ENCODE measurements around the gene FBXO2.
"Not testable (repeated sequence)": the region's sequence is repeated elsewhere in the genome, so short reads cannot be mapped to it uniquely, and the experiment has no call there.

FBXO2 gene

GRCh38 chr1:11623702-11624101 is 30.5 kb downstream of the FBXO2 start:
- no peak for DNase-seq

DNA sequence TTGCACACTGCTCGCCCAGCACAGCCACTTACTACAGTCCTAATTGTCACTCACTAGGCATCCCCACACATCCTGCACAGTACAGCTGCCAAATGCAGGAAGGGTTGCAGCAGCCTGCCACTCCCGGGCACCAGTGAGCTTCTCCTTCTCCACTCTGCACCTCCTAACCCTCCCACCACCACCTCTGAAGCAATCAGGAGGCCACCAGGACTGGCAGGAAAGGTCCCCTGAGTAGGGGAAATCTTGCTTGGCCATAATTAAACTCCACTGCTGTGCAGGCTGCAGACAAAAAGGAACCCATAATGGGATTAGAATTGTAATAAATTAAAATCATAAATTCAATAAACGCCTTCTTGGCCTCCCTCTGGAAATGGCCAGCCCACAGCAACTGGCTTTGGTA is 31.8 kb downstream of the FBXO2 start:
- no peak for DNase-seq

DNA sequence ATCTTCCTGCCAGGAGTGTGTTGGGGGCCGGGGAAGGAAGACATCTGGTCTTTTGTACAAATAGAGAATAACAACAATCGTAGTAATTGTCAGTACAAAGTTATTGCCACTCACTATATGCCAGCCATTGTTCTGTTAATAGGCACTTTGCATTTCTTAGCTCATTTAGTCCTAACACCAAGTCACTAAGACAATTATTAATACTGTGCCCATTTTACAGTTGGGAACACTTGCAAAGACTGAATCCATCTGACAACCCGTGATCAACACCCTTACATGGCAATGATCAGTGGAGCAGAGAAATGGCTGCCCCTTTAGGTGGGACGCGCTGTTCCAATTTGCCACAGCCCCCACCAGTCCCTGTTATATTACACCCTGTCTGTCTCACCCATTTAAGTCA is 33.3 kb downstream of the FBXO2 start:
- no peak for DNase-seq

DNA sequence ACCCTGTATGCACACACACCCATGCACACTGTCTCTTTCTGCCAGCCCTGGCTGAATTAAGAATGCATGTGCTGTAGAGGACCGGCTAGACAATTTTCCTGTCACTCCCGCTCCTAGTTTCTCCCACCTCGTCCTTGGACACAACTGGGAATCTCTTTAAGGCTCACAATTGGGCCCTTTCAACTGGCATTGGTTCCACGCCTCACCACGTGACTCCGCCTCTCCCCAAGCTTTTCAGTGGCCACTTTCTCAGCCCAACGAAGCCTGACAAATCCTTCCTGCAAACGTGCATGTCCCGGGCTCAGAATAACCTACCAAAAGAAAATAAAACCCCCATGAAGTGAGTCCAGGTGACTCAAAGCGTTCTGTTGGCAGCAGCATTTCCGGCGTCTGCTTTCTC is 33.8 kb downstream of the FBXO2 start:
- DNase-seq, result no peak

- DNase-seq, result no peak
Measured at GRCh38 chr1:11617741-11618140, 36.5 kb downstream of the FBXO2 start.

DNA sequence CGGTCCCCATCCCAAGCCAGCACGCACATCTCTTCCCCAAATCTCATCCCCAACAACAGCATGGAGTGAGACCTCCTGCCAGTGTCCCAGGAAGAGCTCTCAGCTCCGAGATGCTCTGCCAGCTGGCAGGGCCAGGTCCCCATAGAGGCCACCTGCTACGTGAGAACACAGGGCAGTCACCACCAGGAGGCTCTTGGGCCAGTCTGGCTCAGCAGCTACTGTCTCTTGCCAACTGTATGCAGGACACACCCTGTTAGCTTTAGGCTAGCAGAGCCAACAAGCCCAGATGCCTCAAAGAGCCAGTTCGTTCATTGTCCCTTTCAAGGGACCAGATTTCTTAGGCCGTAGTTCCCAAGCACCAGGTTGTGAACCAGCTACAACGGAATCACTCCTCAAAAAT is 36.9 kb downstream of the FBXO2 start:
- peak; percentile 26 for DNase-seq

DNA sequence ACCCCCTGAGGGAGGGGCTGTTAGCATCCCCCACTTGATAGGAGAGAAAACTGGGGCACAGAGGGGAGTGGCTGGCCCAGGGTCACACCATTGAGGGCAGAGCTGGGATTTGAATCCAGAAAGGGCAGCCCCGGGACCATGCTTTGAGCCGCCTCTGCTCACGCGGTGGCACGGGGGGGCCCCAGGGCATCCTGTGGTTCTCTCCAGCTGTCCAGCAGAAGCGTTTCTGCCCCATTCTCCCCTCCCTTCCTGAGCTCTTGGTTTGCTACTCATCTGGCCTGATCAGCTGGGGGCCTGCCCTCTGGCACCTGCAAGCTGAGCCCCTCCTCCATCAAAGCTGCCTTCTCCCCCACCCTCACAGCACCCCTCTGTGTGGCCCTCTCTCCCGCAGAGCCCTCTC is 37.5 kb downstream of the FBXO2 start:
- no peak for DNase-seq

- no peak for DNase-seq
Measured at GRCh38 chr1:11615090-11615489, 39.1 kb downstream of the FBXO2 start.

GRCh38 chr1:11613347-11613746 is 40.9 kb downstream of the FBXO2 start:
- no peak for DNase-seq

- no peak for DNase-seq
Measured at GRCh38 chr1:11611638-11612327, 42.4 kb downstream of the FBXO2 start.

DNA sequence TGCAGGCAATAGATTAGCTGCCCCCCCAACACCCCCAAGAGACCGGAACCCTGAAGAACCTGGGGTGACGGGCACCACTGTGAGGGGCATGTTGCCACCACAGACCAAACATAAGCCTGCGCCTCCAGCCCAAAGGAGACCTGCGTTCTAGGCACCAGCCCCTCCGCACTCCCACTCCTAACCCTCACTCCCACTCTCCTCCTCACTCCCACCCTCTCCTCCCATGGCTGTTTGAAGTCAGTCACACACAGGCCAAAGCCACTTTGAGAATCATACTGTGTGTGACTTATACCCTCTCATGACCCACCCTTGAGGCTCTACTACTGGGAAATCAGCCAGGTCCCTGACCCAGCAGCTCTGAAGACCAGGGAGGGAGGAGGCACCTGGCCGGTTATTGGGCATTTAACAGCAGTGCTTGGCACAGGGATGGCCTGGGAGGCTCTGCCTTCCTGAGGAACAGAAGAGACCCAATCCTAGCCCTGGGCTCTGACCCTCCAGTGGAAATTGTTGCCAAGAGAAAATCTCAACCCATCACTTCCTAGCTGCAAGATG is 43.5 kb downstream of the FBXO2 start:
- no peak for DNase-seq

GRCh38 chr1:11609378-11609777 is 44.9 kb downstream of the FBXO2 start:
- DNase-seq, result not testable (repeated sequence)

DNA sequence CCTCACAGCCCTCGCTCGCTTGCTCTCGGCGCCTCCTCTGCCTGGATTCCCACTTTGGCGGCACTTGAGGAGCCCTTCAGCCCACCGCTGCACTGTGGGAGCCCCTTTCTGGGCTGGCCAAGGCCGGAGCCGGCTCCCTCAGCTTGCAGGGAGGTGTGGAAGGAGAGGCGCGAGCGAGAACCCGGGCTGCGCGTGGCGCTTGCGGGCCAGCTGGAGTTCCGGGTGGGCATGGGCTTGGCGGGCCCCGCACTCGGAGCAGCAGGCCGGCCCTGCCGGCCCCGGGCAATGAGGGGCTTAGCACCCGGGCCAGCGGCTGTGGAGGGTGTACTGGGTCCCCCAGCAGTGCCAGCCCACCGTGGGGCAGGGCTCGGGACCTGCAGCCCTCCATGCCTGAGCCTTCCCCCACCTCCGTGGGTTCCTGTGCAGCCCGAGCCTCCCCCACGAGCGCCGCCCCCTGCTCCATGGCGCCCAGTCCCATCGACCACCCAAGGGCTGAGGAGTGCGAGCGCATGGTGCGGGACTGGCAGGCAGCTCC is 45.6 kb downstream of the FBXO2 start:
- not testable (repeated sequence) for DNase-seq

DNA sequence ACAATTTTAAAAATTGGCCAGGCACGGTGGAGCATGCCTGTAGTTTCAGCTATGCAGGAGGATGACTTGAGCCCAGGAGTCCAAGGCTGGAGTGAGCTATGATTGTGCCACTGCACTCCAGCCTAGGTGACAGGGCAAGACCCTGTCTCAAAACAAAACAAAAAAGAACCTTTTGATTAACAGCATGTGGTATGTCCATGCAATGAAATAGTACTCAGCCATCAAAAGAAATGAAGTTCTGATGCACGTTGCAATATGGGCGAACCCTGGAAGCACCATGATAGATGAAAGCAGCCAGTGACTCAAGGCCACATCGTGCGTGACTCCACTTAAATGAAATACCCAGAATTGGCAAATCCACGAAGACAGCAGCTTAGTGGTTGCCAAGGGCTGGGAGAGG is 47.5 kb downstream of the FBXO2 start:
- DNase-seq, result no peak

- no peak for DNase-seq
Measured at GRCh38 chr1:11602981-11603380, 51.2 kb downstream of the FBXO2 start.

- DNase-seq, result peak; percentile 69
Measured at GRCh38 chr1:11602424-11602823, 51.8 kb downstream of the FBXO2 start.

DNA sequence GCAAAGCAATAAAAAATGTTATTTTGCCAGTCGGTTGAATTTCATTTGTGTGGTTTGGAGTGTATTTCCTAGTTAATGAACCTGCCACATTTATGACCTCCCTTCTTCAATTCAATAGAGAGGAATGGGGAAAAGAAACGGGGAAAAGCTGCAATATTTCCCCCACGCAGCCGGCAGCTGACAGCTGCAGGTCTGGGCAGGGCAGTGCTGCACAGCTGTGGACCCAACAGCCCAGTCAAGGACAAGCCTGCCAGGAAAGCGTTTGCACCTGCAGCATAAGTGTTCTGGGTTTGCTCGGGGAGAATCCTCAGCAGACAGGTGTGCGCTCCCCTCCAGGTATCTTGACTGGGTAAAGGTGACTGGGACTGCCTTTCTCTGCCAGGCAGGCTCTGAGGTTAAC is 53.4 kb downstream of the FBXO2 start:
- DNase-seq, result no peak

DNA sequence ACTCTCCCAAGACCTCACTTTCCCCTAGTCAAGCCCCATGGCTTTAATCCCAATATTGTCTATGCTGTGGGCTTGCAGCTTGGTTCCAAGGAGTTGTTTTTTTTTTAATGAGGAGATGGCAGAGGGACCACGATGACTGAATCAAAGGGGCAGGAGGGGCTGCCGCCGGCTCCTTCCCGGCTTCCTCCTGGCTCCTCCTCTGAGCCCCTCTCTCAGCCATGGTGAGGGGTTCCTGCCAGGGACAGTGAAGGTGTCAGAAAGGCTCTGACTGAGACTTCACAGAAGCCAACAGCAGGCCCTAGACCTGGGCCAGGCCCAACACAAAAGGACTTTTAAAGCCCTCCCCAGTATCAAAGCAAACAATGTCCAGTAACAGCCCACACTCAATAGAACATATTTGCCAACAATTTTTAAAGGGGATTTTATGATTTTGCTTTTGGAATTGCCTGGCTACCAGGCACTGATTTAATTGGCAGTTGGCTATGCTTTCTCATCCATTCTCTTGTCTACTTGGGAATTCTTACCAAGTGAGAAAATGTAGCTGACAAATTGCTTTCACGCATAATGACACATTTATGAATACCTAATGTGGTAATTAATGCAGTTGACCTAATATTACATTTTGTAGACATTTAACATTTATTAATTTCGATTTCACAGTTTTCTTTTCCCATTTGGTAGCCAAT is 54.2 kb downstream of the FBXO2 start:
- no peak for DNase-seq

GRCh38 chr1:11598461-11598860 is 55.8 kb downstream of the FBXO2 start:
- no peak for DNase-seq
